Peyer's patch (tissue), 4 donors: Measurements from ENCODE around the gene B3GNT8. TPM values are rescaled to one million over a fixed set of nuclear protein-coding genes. Genes with fewer than 3 reads are reported as not detected.
A peak's percentile ranks its signal among the peaks of the same experiment; 100 is the strongest.

Experiments
- DNase-seq, 3 donors: peaks; one replicate each; pipeline ENCODE4 v3.0.0-alpha.2; 2017 to 2019
- H3K27ac ChIP-seq, 4 donors: fragments of 200-600 bp; sonication (generic); one replicate each; pipeline ENCODE4 v1.5.1; 2016 to 2019
- H3K27me3 ChIP-seq, 2 donors: fragments of 200-600 bp; sonication (generic); one replicate each; pipeline ENCODE4 v1.5.1; 2019
- H3K36me3 ChIP-seq, 3 donors: fragments of 200-600 bp; sonication (generic); one replicate each; pipeline ENCODE4 v1.5.1; 2016 to 2019
- H3K4me1 ChIP-seq, 4 donors: fragments of 200-600 bp; sonication (generic); one replicate each; pipeline ENCODE4 v1.5.1; 2016 to 2019
- H3K4me3 ChIP-seq, 4 donors: fragments of 200-600 bp; sonication (generic); 1 replicate in 3 of 4; 2 replicates in 1 of 4; pipeline ENCODE4 v1.5.1; 2016 to 2019; ENCODE audit warnings: mild to moderate bottlenecking in 1 of 4
- H3K9me3 ChIP-seq, 4 donors: fragments of 200-600 bp; sonication (generic); one replicate each; pipeline ENCODE4 v1.5.1; 2016 to 2019; ENCODE audit warnings: mild to moderate bottlenecking in 1 of 4
- CTCF ChIP-seq, 6 experiments: fragments of 450-650 bp in 4 of 6; fragments of 200-600 bp in 2 of 6; sonication (generic) in 1 of 6; IDR thresholded peaks; one replicate each; pipeline ENCODE4 v1.5.1; 2017 to 2019; ENCODE audit warnings: antibody characterized with exemption in 6 of 6, mild to moderate bottlenecking in 3 of 6, moderate library complexity in 1 of 6
- POLR2A ChIP-seq, 2 donors: fragments of 450-650 bp; IDR thresholded peaks; one replicate each; pipeline ENCODE4 v1.5.1; 2017; ENCODE audit warnings: antibody characterized with exemption in 2 of 2, mild to moderate bottlenecking in 2 of 2, moderate library complexity in 2 of 2
- small RNA-seq, 2 donors: library from RNA; depleted of rRNA; stranded (forward); fragments of <200 nt; gene quantifications; one replicate each; pipeline ENCODE3, GENCODE V24; 2016
- total RNA-seq, 4 donors: library from RNA; depleted of rRNA; stranded (reverse); fragments of >200 nt; gene quantifications; one replicate each; pipeline ENCODE4 v1.1.0, GENCODE V29; 2016

The B3GNT8 gene
- total RNA-seq, 4 donors from 2014 or later: 15.7 to 98.4 (median 62.8) TPM

DNA sequence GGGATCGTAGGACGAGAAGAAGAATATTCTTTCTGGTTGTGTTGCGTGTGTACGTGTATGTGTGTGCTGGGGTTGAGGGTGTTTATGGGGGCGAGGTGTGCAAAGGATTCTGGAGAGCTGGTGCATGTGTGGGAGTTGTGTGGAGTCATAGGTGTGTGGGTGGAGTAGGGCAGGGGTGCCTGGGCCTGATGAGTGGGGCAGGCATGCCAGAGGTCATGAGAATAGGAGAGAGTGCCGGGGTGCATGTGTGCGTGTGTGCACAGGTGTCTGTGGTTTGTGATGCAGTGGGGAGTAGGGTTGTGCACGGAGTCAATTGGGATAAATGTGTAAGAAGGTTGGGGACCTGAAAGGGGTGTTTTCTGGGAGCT lies 50.2 kb downstream of the B3GNT8 start:
- H3K27me3 ChIP-seq: no peaks in the 10 kb centered on the region
- H3K36me3 ChIP-seq: no peaks in the 10 kb centered on the region
- H3K9me3 ChIP-seq: no peaks in the 10 kb centered on the region
- H3K4me3 ChIP-seq: peak overlapping the region; percentile 48 to 79 (median 62)
- peaks cover 0 to 17% (median 5%) of the 10 kb centered on the region in 4 donors for H3K4me1 ChIP-seq
- peak overlapping the region; percentile 39 to 66 (median 58) for H3K27ac ChIP-seq
- TF ChIP-seq CTCF (IDR thresholded peaks at IDR 0.05) (no peak), POLR2A (IDR thresholded peaks at IDR 0.05) (no peak)
- DNase-seq: no peak

GRCh38 chr19:41376241-41376997 lies 50.8 kb downstream of the B3GNT8 start, which contains the start of gene TMEM91:
Gene TMEM91 (plus strand): TSS chr19:41376533. CDS start chr19:41378310, 1,777 bp downstream.
- Histone ChIP-seq H3K9me3 (no peaks in the 10 kb centered on the region), H3K27ac (peak within 1 kb of the TSS; percentile 39 to 66 (median 58)), H3K4me3 (peak within 1 kb of the TSS; percentile 48 to 79 (median 62)), H3K4me1 (peaks cover 0 to 17% (median 5%) of the 10 kb centered on the region in 4 donors), H3K36me3 (no peaks in the 10 kb centered on the region), H3K27me3 (no peaks in the 10 kb centered on the region)
- peak; percentile 36 to 63 (median 60) for DNase-seq
- TF ChIP-seq CTCF (IDR thresholded peaks at IDR 0.05) (no peak), POLR2A (IDR thresholded peaks at IDR 0.05) (no peak)

Small RNA genes within 50 kb of the gene (small RNA-seq; reads per million reads assigned to genes)
- 0 reads per million in 2 donors for gene RF00017

Other genes with a start within 250 kb of the B3GNT8 start
- gene CYP2S1, start 234.2 kb downstream of the B3GNT8 start, total RNA-seq: 100 to 1,000 TPM in 1 of 4 donors, 10 to 100 TPM in 2, 1 to 10 TPM in 1; 4.1 to 147 (median 67.1) TPM
- 10 to 100 TPM in 3 of 4 donors, 1 to 10 TPM in 1; 7.2 to 46.2 (median 24.2) TPM for gene AXL, start 208.2 kb downstream of the B3GNT8 start, total RNA-seq
- 100 to 1,000 TPM; 123 to 244 (median 167) TPM for gene HNRNPUL1, start 163.0 kb downstream of the B3GNT8 start, total RNA-seq
- gene CCDC97, start 117.2 kb downstream of the B3GNT8 start, total RNA-seq: 10 to 100 TPM; 17.9 to 33.0 (median 29.6) TPM
- 10 to 100 TPM in 3 of 4 donors, 1 to 10 TPM in 1; 6.8 to 80.9 (median 22.9) TPM for gene TGFB1, start 73.5 kb downstream of the B3GNT8 start, total RNA-seq
- 1 to 10 TPM in 3 of 4 donors, not detected in 1; 3.6 to 6.8 (median 3.8) TPM for gene B9D2, start 63.2 kb downstream of the B3GNT8 start, total RNA-seq
- 10 to 100 TPM in 2 of 4 donors, 1 to 10 TPM in 2; 8.3 to 19.6 (median 11.0) TPM for gene TMEM91, start 50.8 kb downstream of the B3GNT8 start, total RNA-seq
- 10 to 100 TPM in 2 of 4 donors, 1 to 10 TPM in 2; 5.4 to 12.4 (median 10.0) TPM for gene EXOSC5, start 30.0 kb downstream of the B3GNT8 start, total RNA-seq
- 10 to 100 TPM; 23.9 to 41.7 (median 30.7) TPM for gene BCKDHA, start 29.6 kb downstream of the B3GNT8 start, total RNA-seq
- gene DMAC2, start 12.5 kb upstream of the B3GNT8 start, total RNA-seq: 10 to 100 TPM; 41.3 to 62.0 (median 48.3) TPM
- 10 to 100 TPM; 17.3 to 49.0 (median 22.3) TPM for gene ERICH4, start 15.8 kb upstream of the B3GNT8 start, total RNA-seq
- gene CEACAM21, start 148.8 kb upstream of the B3GNT8 start, total RNA-seq: 1 to 10 TPM in 3 of 4 donors, not detected in 1; 1.7 to 9.9 (median 2.5) TPM
- gene CEACAM4, start 199.7 kb upstream of the B3GNT8 start, total RNA-seq: not detected